HUDEP-2 (cell line): Measurements from ENCODE around the gene FANCI.

Source experiments
- DNase-seq, 76 experiments: peaks; one replicate each; lab custom pipeline; 2025; ENCODE audit not compliant: unreplicated experiment in 76 of 76; lab: John Stamatoyannopoulos, UW

The FANCI gene

GRCh38 chr15:89243691-89244573 is at the start of gene FANCI:
FANCI (plus strand) TSS chr15:89243979; CDS start chr15:89247648, 3,669 bp downstream.
- DNase-seq: peak; percentile 15 to 97 (median 92)

- no peak for DNase-seq
Observed at GRCh38 chr15:89194608-89195007, 49.2 kb upstream of the FANCI start.

GRCh38 chr15:89195836-89196235 is 47.9 kb upstream of the FANCI start:
- no peak for DNase-seq

- DNase-seq: no peak
Observed at GRCh38 chr15:89196241-89196640, 47.5 kb upstream of the FANCI start.

GRCh38 chr15:89196994-89197393 is 46.8 kb upstream of the FANCI start:
- DNase-seq: peak in 18 of 76 experiments; percentile 2 to 34 (median 11)

- DNase-seq: no peak
Observed at GRCh38 chr15:89197503-89197971, 46.2 kb upstream of the FANCI start.

GRCh38 chr15:89198196-89198595 is 45.6 kb upstream of the FANCI start:
- no peak for DNase-seq

- DNase-seq: no peak
Observed at GRCh38 chr15:89198934-89199333, 44.8 kb upstream of the FANCI start.

- no peak for DNase-seq
Observed at GRCh38 chr15:89199746-89200145, 44.0 kb upstream of the FANCI start.

GRCh38 chr15:89200182-89200581 is 43.6 kb upstream of the FANCI start:
- no peak for DNase-seq

GRCh38 chr15:89201465-89202005 is 42.2 kb upstream of the FANCI start:
- DNase-seq: no peak

- DNase-seq: no peak
Observed at GRCh38 chr15:89203705-89204273, 40.0 kb upstream of the FANCI start.

GRCh38 chr15:89205991-89206585 is 37.7 kb upstream of the FANCI start:
- DNase-seq: no peak

- peak in 68 of 76 experiments; percentile 14 to 74 (median 55) for DNase-seq
Observed at GRCh38 chr15:89206908-89207331, 36.9 kb upstream of the FANCI start.

- DNase-seq: no peak
Observed at GRCh38 chr15:89208256-89208655, 35.5 kb upstream of the FANCI start.

- DNase-seq: no peak
Observed at GRCh38 chr15:89209057-89209456, 34.7 kb upstream of the FANCI start.

- DNase-seq: no peak
Observed at GRCh38 chr15:89211678-89212170, 32.1 kb upstream of the FANCI start.

- peak in 1 of 76 experiments; percentile 3 for DNase-seq
Observed at GRCh38 chr15:89215627-89216026, 28.2 kb upstream of the FANCI start.

GRCh38 chr15:89217031-89217430 is 26.7 kb upstream of the FANCI start:
- DNase-seq: no peak

- no peak for DNase-seq
Observed at GRCh38 chr15:89217686-89218376, 25.9 kb upstream of the FANCI start.
